SK-N-SH (cell line): Measurements from ENCODE around the gene CACNG4. TPM values are rescaled to one million over a fixed set of nuclear protein-coding genes. Genes with fewer than 3 reads are reported as not detected.
A peak's percentile ranks its signal among the peaks of the same experiment; 100 is the strongest.

Experiments
- CTCF ChIA-PET: fragments of 300-600, 350-600 bp; formaldehyde crosslinking; extraction: SDS; loops from one replicate; lab custom pipeline; 2021; lab: Yijun Ruan, JAX
- POLR2A ChIA-PET: fragments of 350-600 bp; sonication (Branson Sonifier 250); formaldehyde crosslinking; extraction: SDS; loops from one replicate; lab custom pipeline; 2020; ENCODE audit warnings: antibody characterized with exemption, inconsistent platforms; lab: Yijun Ruan, JAX
- DNase-seq: peaks from one replicate; pipeline ENCODE4 v3.0.0; 2012
- H2AFZ ChIP-seq: fragments of 200-600 bp; sonication (generic); 2 replicates; pipeline ENCODE4 v1.8.1; 2016; ENCODE audit warnings: antibody characterized with exemption, mild to moderate bottlenecking, low read depth
- H3F3A ChIP-seq: fragments of 200-600 bp; sonication (generic); replicated peaks from 2 replicates; pipeline ENCODE3; 2016; ENCODE audit warnings: antibody characterized with exemption, mild to moderate bottlenecking; ENCODE audit not compliant: insufficient read depth
- H3K27ac ChIP-seq, 2 experiments: fragments of 200-500 bp in 1 of 2; fragments of 200-600 bp in 1 of 2; sonication (Bioruptor generic) in 1 of 2; sonication (generic), shearing (Covaris generic) in 1 of 2; 2 replicates each; pipeline versions ENCODE4 v1.5.1 to v1.6.1; 2014 to 2016; ENCODE audit warnings: low read depth in 2 of 2, inconsistent platforms in 1 of 2, low read length in 1 of 2, mild to moderate bottlenecking in 1 of 2, mixed read lengths in 1 of 2
- H3K27me3 ChIP-seq: fragments of 200-600 bp; sonication (generic), shearing (Covaris generic); 2 replicates; pipeline ENCODE4 v1.6.1; 2016; ENCODE audit warnings: mixed run types; ENCODE audit not compliant: insufficient read depth
- H3K36me3 ChIP-seq, 2 experiments: fragments of 200-500 bp in 1 of 2; fragments of 200-600 bp in 1 of 2; sonication (Bioruptor generic) in 1 of 2; sonication (generic) in 1 of 2; replicated peaks in 1 of 2; 2 replicates each; pipeline versions ENCODE3 to v1.5.1; 2014 to 2016; ENCODE audit warnings: low read length in 1 of 2, mild to moderate bottlenecking in 1 of 2; ENCODE audit not compliant: insufficient read depth in 2 of 2, control insufficient read depth in 1 of 2
- H3K4me1 ChIP-seq, 2 experiments: fragments of 200-500 bp in 1 of 2; fragments of 200-600 bp in 1 of 2; sonication (Bioruptor generic) in 1 of 2; sonication (generic), shearing (Covaris generic) in 1 of 2; 2 replicates each; pipeline versions ENCODE4 v1.5.1 to v1.6.1; 2014 to 2016; ENCODE audit warnings: low read depth in 1 of 2, low read length in 1 of 2, mixed run types in 1 of 2; ENCODE audit not compliant: insufficient read depth in 2 of 2, control insufficient read depth in 1 of 2
- H3K4me2 ChIP-seq: fragments of 200-600 bp; sonication (generic), shearing (Covaris generic); 2 replicates; pipeline ENCODE4 v1.6.1; 2017; ENCODE audit warnings: mixed run types
- H3K4me3 ChIP-seq, 2 experiments: fragments of 200-500 bp in 1 of 2; fragments of 200-600 bp in 1 of 2; sonication (Bioruptor generic) in 1 of 2; sonication (generic), shearing (Covaris generic) in 1 of 2; 2 replicates each; pipeline versions ENCODE4 v1.5.1 to v1.8.1; 2014 to 2016; ENCODE audit warnings: low read depth in 2 of 2, inconsistent platforms in 1 of 2, low read length in 1 of 2, mild to moderate bottlenecking in 1 of 2, mixed read lengths in 1 of 2, moderate library complexity in 1 of 2
- H3K79me2 ChIP-seq: fragments of 200-600 bp; sonication (generic); 2 replicates; pipeline ENCODE4 v1.8.1; 2017; ENCODE audit warnings: mild to moderate bottlenecking; ENCODE audit not compliant: insufficient read depth
- H3K9ac ChIP-seq: fragments of 200-600 bp; sonication (generic); 2 replicates; pipeline ENCODE4 v1.6.1; 2017; ENCODE audit warnings: mixed run types
- H3K9me2 ChIP-seq: fragments of 200-600 bp; sonication (generic); 2 replicates; pipeline ENCODE4 v1.6.1; 2017; ENCODE audit warnings: mixed run types
- H3K9me3 ChIP-seq: fragments of 200-600 bp; sonication (generic); 2 replicates; pipeline ENCODE4 v1.6.1; 2017; ENCODE audit warnings: mixed run types, mild to moderate bottlenecking, moderate library complexity
- H4K20me1 ChIP-seq: fragments of 200-600 bp; sonication (generic); 2 replicates; pipeline ENCODE4 v1.6.1; 2017; ENCODE audit warnings: mild to moderate bottlenecking, mixed run types; ENCODE audit not compliant: insufficient read depth
- CHD2 ChIP-seq: fragments of 150-350 bp; IDR thresholded peaks from 2 replicates; pipeline ENCODE4 v1.6.1; 2018; ENCODE audit warnings: low read length; ENCODE audit not compliant: partially characterized antibody
- CTCF ChIP-seq: fragments of 200-600 bp; sonication (generic); IDR thresholded peaks from 2 replicates; pipeline ENCODE4 v1.6.1; 2017; ENCODE audit warnings: antibody characterized with exemption, mild to moderate bottlenecking, moderate library complexity
- ELF1 ChIP-seq: IDR thresholded peaks from 2 replicates; pipeline ENCODE4 v1.4.0; 2012
- EP300 ChIP-seq, 2 experiments: IDR thresholded peaks; 2 replicates each; pipeline versions ENCODE4 v1.4.0 to v1.6.1; 2012; ENCODE audit warnings: borderline replicate concordance in 1 of 2, low read depth in 1 of 2, low read length in 1 of 2
- FOSL2 ChIP-seq: IDR thresholded peaks from 2 replicates; pipeline ENCODE4 v1.4.0; 2012; ENCODE audit warnings: low read depth, mild to moderate bottlenecking, moderate library complexity, borderline replicate concordance
- FOXJ3 ChIP-seq: sonication (generic); formaldehyde crosslinking; IDR thresholded peaks from 2 replicates; pipeline ENCODE4 v1.5.1; 2020; ENCODE audit warnings: mild to moderate bottlenecking, missing genetic modification reagents
- GABPA ChIP-seq: IDR thresholded peaks from 2 replicates; pipeline ENCODE4 v1.4.0; 2012; ENCODE audit warnings: low read depth, mild to moderate bottlenecking
- MAX ChIP-seq: IDR thresholded peaks from 2 replicates; pipeline ENCODE4 v1.4.0; 2012; ENCODE audit warnings: low read depth
- MXI1 ChIP-seq: IDR thresholded peaks from 2 replicates; pipeline ENCODE4 v1.6.1; 2012; ENCODE audit warnings: mild to moderate bottlenecking, low read depth, low read length, improper control_type of control experiment
- PBX3 ChIP-seq: IDR thresholded peaks from 2 replicates; pipeline ENCODE4; 2012
- RAD21 ChIP-seq: IDR thresholded peaks from 2 replicates; pipeline ENCODE4 v1.6.1; 2012; ENCODE audit warnings: mild to moderate bottlenecking, low read length
- RXRA ChIP-seq: IDR thresholded peaks from 2 replicates; pipeline ENCODE4 v1.4.0; 2012; ENCODE audit warnings: low read depth, mild to moderate bottlenecking, borderline replicate concordance
- SIN3A ChIP-seq: IDR thresholded peaks from 2 replicates; pipeline ENCODE4 v1.6.1; 2012; ENCODE audit warnings: low read depth, mild to moderate bottlenecking, low read length, moderate library complexity, borderline replicate concordance
- TCF12 ChIP-seq: IDR thresholded peaks from 2 replicates; pipeline ENCODE4 v1.4.0; 2012
- YY1 ChIP-seq: IDR thresholded peaks from 2 replicates; pipeline ENCODE4 v1.4.0; 2012; ENCODE audit warnings: low read depth, mild to moderate bottlenecking
- ZBTB33 ChIP-seq: IDR thresholded peaks from 2 replicates; pipeline ENCODE4 v1.4.0; 2012; ENCODE audit warnings: low read depth, borderline replicate concordance
- WGBS: methylation state at CpG from one replicate; pipeline ENCODE4 v1.1.6; 2017; ENCODE audit warnings: low lambda C conversion rate; 5-methylcytosine and 5-hydroxymethylcytosine counted together
- polyA plus RNA-seq, 3 experiments: library from polyadenylated mRNA; depleted of rRNA; stranded (reverse); fragments of >200 nt; gene quantifications; 2 replicates each; pipeline ENCODE4 v1.2.3, GENCODE V29; 2012

Gene CACNG4
- polyA plus RNA-seq, 1 of the 3 experiments (the other 2 are of a cell fraction): 13.2 TPM

GRCh38 chr17:66996926-66997325 is 32.4 kb downstream of the CACNG4 start:
- no peaks in the 10 kb centered on the region for H3K9me2 ChIP-seq
- H4K20me1 ChIP-seq: no peaks in the 10 kb centered on the region
- peak overlapping the region in 1 of 2 experiments; percentile 24; a peak in 1 of 4 replicates for H3K27ac ChIP-seq
- H3K79me2 ChIP-seq: no peaks in the 10 kb centered on the region
- H2AFZ ChIP-seq: no peak overlapping the region
- no peak overlapping the region for H3K9ac ChIP-seq
- 88% methylated on average over 5 of the region's 5 CpGs for WGBS
- peaks cover 0 to 32% of the 10 kb centered on the region in 2 experiments; a peak in 2 of 4 replicates for H3K4me1 ChIP-seq
- TF ChIP-seq RAD21: no peak
- TF ChIP-seq EP300 (IDR thresholded peaks at IDR 0.05; ENCODE audit: borderline replicate concordance in 1 of 2, low read depth in 1 of 2, low read length in 1 of 2): no peak
- no peak for TF ChIP-seq MXI1
- no peak for TF ChIP-seq FOXJ3
- no peak for TF ChIP-seq TCF12
- no peak for TF ChIP-seq YY1
- POLR2A ChIA-PET: no interaction called here
- no peaks in the 10 kb centered on the region for H3F3A ChIP-seq
- H3K9me3 ChIP-seq: no peaks in the 10 kb centered on the region
- H3K4me3 ChIP-seq: no peak overlapping the region
- no peaks in the 10 kb centered on the region for H3K36me3 ChIP-seq
- no peak overlapping the region for H3K4me2 ChIP-seq
- no peaks in the 10 kb centered on the region for H3K27me3 ChIP-seq
- CTCF ChIA-PET: interaction anchor here (3.0 kb wide), 1 partner anchor 161 kb away, joined by 11 read pairs; no protein-coding TSS in a partner anchor
- DNase-seq: no peak

- POLR2A ChIA-PET: interaction anchor here (0.8 to 1.5 kb wide), 2 partner anchors 8 to 78 kb away, joined by 3 to 4 read pairs; no protein-coding TSS in a partner anchor
Observed at GRCh38 chr17:67003231-67003630, 38.7 kb downstream of the CACNG4 start.

GRCh38 chr17:67004181-67004580 is 39.7 kb downstream of the CACNG4 start:
- peaks cover 0 to 15% of the 10 kb centered on the region in 2 experiments; a peak in 1 of 4 replicates for H3K4me1 ChIP-seq
- H3K9ac ChIP-seq: no peak overlapping the region
- no peaks in the 10 kb centered on the region for H3K36me3 ChIP-seq
- no peak for DNase-seq
- no peaks in the 10 kb centered on the region for H4K20me1 ChIP-seq
- H3K4me2 ChIP-seq: no peak overlapping the region
- peak overlapping the region in 1 of 2 experiments; percentile 8; a peak in 1 of 4 replicates for H3K27ac ChIP-seq
- H3F3A ChIP-seq: no peaks in the 10 kb centered on the region
- no peaks in the 10 kb centered on the region for H3K79me2 ChIP-seq
- POLR2A ChIA-PET: no interaction called here
- H3K4me3 ChIP-seq: no peak overlapping the region
- CTCF ChIA-PET: interaction anchor here (1.7 to 2.4 kb wide), 3 partner anchors 17 to 154 kb away, joined by 5 to 8 read pairs (median 6); no protein-coding TSS in a partner anchor
- WGBS: 79% methylated on average over 11 of the region's 11 CpGs
- H3K9me3 ChIP-seq: no peaks in the 10 kb centered on the region
- H3K27me3 ChIP-seq: no peaks in the 10 kb centered on the region
- no peak overlapping the region for H2AFZ ChIP-seq
- H3K9me2 ChIP-seq: no peaks in the 10 kb centered on the region
- no peak for TF ChIP-seq SIN3A
- TF ChIP-seq CHD2: no peak
- TF ChIP-seq ZBTB33: no peak
- TF ChIP-seq ELF1: no peak
- no peak for TF ChIP-seq FOSL2
- no peak for TF ChIP-seq CTCF
- no peak for TF ChIP-seq GABPA
- TF ChIP-seq EP300 (IDR thresholded peaks at IDR 0.05; ENCODE audit: borderline replicate concordance in 1 of 2, low read depth in 1 of 2, low read length in 1 of 2): no peak
- TF ChIP-seq TCF12: no peak
- TF ChIP-seq MAX: no peak
- no peak for TF ChIP-seq RXRA
- no peak for TF ChIP-seq PBX3
- no peak for TF ChIP-seq MXI1

More at GRCh38 chr17:67003231-67003630, 38.7 kb downstream of the CACNG4 start:
- Histone ChIP-seq H4K20me1 (no peaks in the 10 kb centered on the region), H3K4me2 (no peak overlapping the region), H3K79me2 (no peaks in the 10 kb centered on the region), H3K36me3 (no peaks in the 10 kb centered on the region), H3K9me3 (no peaks in the 10 kb centered on the region), H2AFZ (no peak overlapping the region), H3K9me2 (no peaks in the 10 kb centered on the region), H3K27me3 (no peaks in the 10 kb centered on the region), H3K9ac (no peak overlapping the region), H3F3A (no peaks in the 10 kb centered on the region), H3K4me1 (peaks cover 0 to 14% of the 10 kb centered on the region in 2 experiments; a peak in 1 of 4 replicates), H3K4me3 (no peak overlapping the region), H3K27ac (no peak overlapping the region; a peak in 1 of 4 replicates)
- CTCF ChIA-PET: interaction anchor here (1.5 to 2.4 kb wide), 5 partner anchors 18 to 276 kb away, joined by 3 to 8 read pairs (median 5); no protein-coding TSS in a partner anchor
- TF ChIP-seq FOSL2 (no peak), RAD21 (no peak)
- WGBS: 66% methylated on average over 2 of the region's 2 CpGs
- no peak for DNase-seq
